PFSK-1 (cell line): ENCODE measurements around the gene LSM12.
A peak's percentile ranks its signal among the peaks of the same experiment; 100 is the strongest.

Experiments used
- FOXP2 ChIP-seq: optimal IDR thresholded peaks from 2 replicates; pipeline ENCODE3; 2011; ENCODE audit warnings: borderline replicate concordance, control low read depth, inconsistent platforms; ENCODE audit not compliant: insufficient read depth; ENCODE audit errors: extremely low read length, extremely low read depth
- POLR2AphosphoS5 ChIP-seq: IDR thresholded peaks from 2 replicates; pipeline ENCODE4 v1.6.1; 2012; ENCODE audit warnings: low read depth, mild to moderate bottlenecking, control low read depth, low read length, moderate library complexity
- SIN3A ChIP-seq: IDR thresholded peaks from 2 replicates; pipeline ENCODE4 v1.6.1; 2012; ENCODE audit warnings: mild to moderate bottlenecking, low read length, moderate library complexity, borderline replicate concordance; ENCODE audit not compliant: insufficient read depth
- TAF1 ChIP-seq: IDR thresholded peaks from 2 replicates; pipeline ENCODE4 v1.6.1; 2012; ENCODE audit warnings: low read length, control low read depth, borderline replicate concordance; ENCODE audit not compliant: insufficient read depth
- TF ChIP-seq, protein P1 (sequence below), 2 experiments: IDR thresholded peaks; 2 replicates each; pipeline versions ENCODE4 v1.6.1 to v1.8.0; 2011 to 2012; ENCODE audit warnings: low read depth in 2 of 2, low read length in 2 of 2, control low read depth in 1 of 2, inconsistent platforms in 1 of 2, mild to moderate bottlenecking in 1 of 2, moderate library complexity in 1 of 2; ENCODE audit not compliant: insufficient read depth in 1 of 2

The LSM12 gene

GRCh38 chr17:44078412-44078811 lies 11.9 kb upstream of the LSM12 start:
- TF ChIP-seq POLR2AphosphoS5 (no peak), TAF1 (no peak), SIN3A (no peak), FOXP2 (no peak)
- TF ChIP-seq, protein P1, sequence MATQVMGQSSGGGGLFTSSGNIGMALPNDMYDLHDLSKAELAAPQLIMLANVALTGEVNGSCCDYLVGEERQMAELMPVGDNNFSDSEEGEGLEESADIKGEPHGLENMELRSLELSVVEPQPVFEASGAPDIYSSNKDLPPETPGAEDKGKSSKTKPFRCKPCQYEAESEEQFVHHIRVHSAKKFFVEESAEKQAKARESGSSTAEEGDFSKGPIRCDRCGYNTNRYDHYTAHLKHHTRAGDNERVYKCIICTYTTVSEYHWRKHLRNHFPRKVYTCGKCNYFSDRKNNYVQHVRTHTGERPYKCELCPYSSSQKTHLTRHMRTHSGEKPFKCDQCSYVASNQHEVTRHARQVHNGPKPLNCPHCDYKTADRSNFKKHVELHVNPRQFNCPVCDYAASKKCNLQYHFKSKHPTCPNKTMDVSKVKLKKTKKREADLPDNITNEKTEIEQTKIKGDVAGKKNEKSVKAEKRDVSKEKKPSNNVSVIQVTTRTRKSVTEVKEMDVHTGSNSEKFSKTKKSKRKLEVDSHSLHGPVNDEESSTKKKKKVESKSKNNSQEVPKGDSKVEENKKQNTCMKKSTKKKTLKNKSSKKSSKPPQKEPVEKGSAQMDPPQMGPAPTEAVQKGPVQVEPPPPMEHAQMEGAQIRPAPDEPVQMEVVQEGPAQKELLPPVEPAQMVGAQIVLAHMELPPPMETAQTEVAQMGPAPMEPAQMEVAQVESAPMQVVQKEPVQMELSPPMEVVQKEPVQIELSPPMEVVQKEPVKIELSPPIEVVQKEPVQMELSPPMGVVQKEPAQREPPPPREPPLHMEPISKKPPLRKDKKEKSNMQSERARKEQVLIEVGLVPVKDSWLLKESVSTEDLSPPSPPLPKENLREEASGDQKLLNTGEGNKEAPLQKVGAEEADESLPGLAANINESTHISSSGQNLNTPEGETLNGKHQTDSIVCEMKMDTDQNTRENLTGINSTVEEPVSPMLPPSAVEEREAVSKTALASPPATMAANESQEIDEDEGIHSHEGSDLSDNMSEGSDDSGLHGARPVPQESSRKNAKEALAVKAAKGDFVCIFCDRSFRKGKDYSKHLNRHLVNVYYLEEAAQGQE (IDR thresholded peaks at IDR 0.05; ENCODE audit: insufficient read depth in 1 of 2, low read depth in 2 of 2, low read length in 2 of 2) = no peak

DNA sequence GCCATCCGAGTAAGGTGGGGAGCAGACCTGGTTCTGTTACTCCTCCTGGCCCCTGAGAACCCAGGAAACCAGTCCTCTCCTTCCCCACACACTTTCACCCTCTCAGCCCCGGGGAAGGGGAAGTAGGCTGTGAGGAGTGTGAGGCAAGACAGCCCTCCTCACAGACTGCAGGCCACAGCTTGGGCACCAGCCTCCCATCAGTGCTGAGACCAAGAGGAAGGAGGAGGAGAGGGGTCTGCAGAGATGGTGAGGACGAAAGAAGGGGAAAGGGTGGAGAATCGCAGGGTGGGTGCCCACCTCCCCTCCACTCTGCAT lies 11.1 kb upstream of the LSM12 start:
- TF ChIP-seq, protein P1 (IDR thresholded peaks at IDR 0.05; ENCODE audit: insufficient read depth in 1 of 2, low read depth in 2 of 2, low read length in 2 of 2) = no peak
- TF ChIP-seq POLR2AphosphoS5 (no peak), SIN3A (no peak), FOXP2 (no peak), TAF1 (no peak)

DNA sequence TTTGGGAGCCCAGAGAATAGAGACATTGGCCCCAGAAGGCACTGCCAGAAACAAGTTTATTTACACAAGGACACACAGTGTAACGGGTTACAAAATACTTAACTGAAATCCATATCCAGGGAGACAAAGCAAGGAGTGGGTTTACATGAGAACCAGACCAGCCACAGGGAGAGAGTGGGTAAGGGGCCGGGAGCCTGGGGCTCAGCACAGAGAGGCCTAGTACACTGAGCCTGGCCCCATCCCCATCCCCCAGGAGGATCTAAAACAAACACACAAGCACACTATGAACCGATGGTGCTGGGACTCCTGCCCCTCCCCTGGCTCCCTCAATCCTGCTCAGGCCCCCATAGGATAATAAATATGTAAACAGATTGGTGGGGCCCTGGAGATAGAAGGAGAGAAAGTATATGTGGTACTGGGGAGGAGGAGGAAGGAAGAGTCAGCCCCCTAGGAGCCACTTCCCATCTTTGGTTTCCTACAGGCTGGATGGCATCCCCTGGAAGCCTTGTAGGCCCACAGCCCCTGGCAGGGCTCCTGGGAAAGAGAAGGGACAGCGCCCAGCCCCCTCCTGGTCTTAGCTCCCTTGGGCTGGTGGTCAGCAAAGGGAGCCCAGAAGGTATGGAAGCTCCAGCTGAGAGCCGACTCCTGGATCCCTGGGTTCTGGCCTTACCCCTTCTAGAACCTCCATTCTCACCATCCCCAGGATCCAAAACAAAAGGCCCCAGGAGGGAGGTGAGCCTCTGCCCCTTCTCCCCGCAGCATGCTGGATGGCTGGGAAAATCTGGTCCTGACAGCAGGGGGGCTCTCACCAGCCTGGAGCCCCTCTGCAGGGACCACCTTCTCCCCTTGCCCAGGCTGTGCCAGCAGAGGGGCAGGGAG lies 10.5 kb upstream of the LSM12 start:
- TF ChIP-seq FOXP2 (no peak), SIN3A (no peak), POLR2AphosphoS5 (peak; percentile 24), TAF1 (no peak)
- TF ChIP-seq, protein P1 (IDR thresholded peaks at IDR 0.05; ENCODE audit: insufficient read depth in 1 of 2, low read depth in 2 of 2, low read length in 2 of 2) = no peak

GRCh38 chr17:44075598-44076293 lies 9.3 kb upstream of the LSM12 start:
- TF ChIP-seq SIN3A (no peak), TAF1 (no peak), POLR2AphosphoS5 (no peak; the same call in none of the 2 replicates), FOXP2 (no peak)
- TF ChIP-seq, protein P1 (IDR thresholded peaks at IDR 0.05; ENCODE audit: insufficient read depth in 1 of 2, low read depth in 2 of 2, low read length in 2 of 2) = no peak
